GM23248 (cell line): Measurements from ENCODE around the gene PHACTR3. TPM values are rescaled to one million over a fixed set of nuclear protein-coding genes. Genes with fewer than 3 reads are reported as not detected.

Experiments used
- DNase-seq: peaks from one replicate; pipeline ENCODE4 v3.0.0-alpha.2; 2015
- H2AFZ ChIP-seq: fragments of 200-600 bp; sonication (generic); 2 replicates; pipeline ENCODE4 v1.6.1; 2016; ENCODE audit warnings: antibody characterized with exemption
- H3F3A ChIP-seq: fragments of 200-600 bp; sonication (generic); 2 replicates; pipeline ENCODE4 v1.6.1; 2016; ENCODE audit warnings: mild to moderate bottlenecking, antibody characterized with exemption, mixed run types; ENCODE audit not compliant: insufficient read depth
- H3K27ac ChIP-seq: fragments of 200-600 bp; sonication (generic); 2 replicates; pipeline ENCODE4 v1.5.1; 2016; ENCODE audit warnings: mild to moderate bottlenecking
- H3K27me3 ChIP-seq: fragments of 200-600 bp; sonication (generic); replicated peaks from 2 replicates; pipeline ENCODE4 v1.6.1; 2016; ENCODE audit warnings: mild to moderate bottlenecking; ENCODE audit not compliant: insufficient read depth
- H3K36me3 ChIP-seq: fragments of 200-600 bp; sonication (generic); 2 replicates; pipeline ENCODE4 v1.6.1; 2016; ENCODE audit warnings: low read depth, mild to moderate bottlenecking
- H3K4me1 ChIP-seq: fragments of 200-600 bp; sonication (generic); 2 replicates; pipeline ENCODE4 v1.6.1; 2016; ENCODE audit warnings: mild to moderate bottlenecking; ENCODE audit not compliant: insufficient read depth
- H3K4me2 ChIP-seq: fragments of 200-600 bp; sonication (generic); one replicate; pipeline ENCODE4 v1.6.1; 2016; ENCODE audit warnings: mild to moderate bottlenecking; ENCODE audit not compliant: unreplicated experiment
- H3K4me3 ChIP-seq: fragments of 200-600 bp; sonication (generic); 2 replicates; pipeline ENCODE4 v1.5.1; 2016; ENCODE audit warnings: mild to moderate bottlenecking
- H3K79me2 ChIP-seq: fragments of 200-600 bp; sonication (generic); 2 replicates; pipeline ENCODE4 v1.6.1; 2016; ENCODE audit warnings: mild to moderate bottlenecking; ENCODE audit not compliant: insufficient read depth
- H3K9ac ChIP-seq: fragments of 200-600 bp; sonication (generic); 2 replicates; pipeline ENCODE4 v1.6.1; 2016; ENCODE audit warnings: mild to moderate bottlenecking
- H3K9me2 ChIP-seq: fragments of 200-600 bp; sonication (generic); 2 replicates; pipeline ENCODE4 v1.6.1; 2016; ENCODE audit warnings: mixed run types, mild to moderate bottlenecking, moderate library complexity; ENCODE audit not compliant: insufficient read depth
- H3K9me3 ChIP-seq: fragments of 200-600 bp; sonication (generic); one replicate; pipeline ENCODE4 v1.6.1; 2017; ENCODE audit warnings: low read depth
- H4K20me1 ChIP-seq: fragments of 200-600 bp; sonication (generic); 2 replicates; pipeline ENCODE4 v1.6.0; 2016; ENCODE audit not compliant: insufficient read depth
- EZH2 ChIP-seq: fragments of 200-600 bp; sonication (generic); IDR thresholded peaks from 2 replicates; pipeline ENCODE4 v1.6.1; 2018; ENCODE audit warnings: antibody characterized with exemption, mild to moderate bottlenecking; ENCODE audit not compliant: insufficient read depth, poor library complexity, severe bottlenecking
- EZH2phosphoT487 ChIP-seq: fragments of 200-600 bp; sonication (generic); IDR thresholded peaks from 2 replicates; pipeline ENCODE4 v1.6.1; 2018; ENCODE audit warnings: antibody characterized with exemption, moderate library complexity, mild to moderate bottlenecking, low read depth; ENCODE audit not compliant: insufficient read depth
- WGBS, 2 experiments: methylation state at CpG; one replicate each; pipeline ENCODE4 v1.1.6; 2015 to 2017; ENCODE audit warnings: low lambda C conversion rate in 2 of 2, low coverage in 1 of 2; ENCODE audit errors: missing lambda C conversion rate in 2 of 2; 5-methylcytosine and 5-hydroxymethylcytosine counted together
- in situ Hi-C: fragments of 300-500 bp; cut with MboI; formaldehyde crosslinking; loops from 2 replicates; pipeline ENCODE4 v1.15.0; 2020
- polyA plus RNA-seq: library from polyadenylated mRNA; unstranded; fragments of >200 nt; fragmentation: Nextera tagmentation; extraction: Ambion mirVana; gene quantifications from 2 replicates; pipeline ENCODE4 v1.2.1, GENCODE V29; 2016
- total RNA-seq: library from RNA; depleted of rRNA; stranded (reverse); fragments of >200 nt; shearing (Covaris generic); gene quantifications from 2 replicates; pipeline ENCODE4 v1.2.3, GENCODE V29; 2014

The PHACTR3 gene
- total and polyA plus RNA-seq, 2 experiments from 2014 or later = not detected

DNA sequence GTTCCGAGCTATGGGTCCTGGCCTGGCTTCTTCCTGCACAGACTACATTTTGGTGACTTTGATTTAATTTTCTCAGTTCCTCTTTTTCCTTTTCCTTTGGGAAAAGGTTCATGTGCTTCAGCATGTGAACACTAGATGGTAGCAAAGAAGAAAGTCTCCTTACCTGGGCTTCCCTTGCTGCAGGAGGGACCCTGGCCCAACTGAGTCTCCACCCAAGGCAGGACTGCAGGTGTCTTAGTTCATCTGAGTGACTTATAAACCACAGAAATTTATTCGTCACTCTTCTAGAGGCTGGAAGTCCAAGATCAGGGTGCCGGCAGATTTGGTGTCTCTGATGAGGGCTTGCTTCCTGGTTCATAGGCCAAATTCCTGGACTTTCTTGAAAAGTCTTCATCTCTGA is 165.9 kb downstream of the PHACTR3 start:
- no peak for DNase-seq
- in situ Hi-C loops = no loop called here
- WGBS, 2 experiments = 51 to 58% methylated on average over 3 of the region's 3 CpGs

DNA sequence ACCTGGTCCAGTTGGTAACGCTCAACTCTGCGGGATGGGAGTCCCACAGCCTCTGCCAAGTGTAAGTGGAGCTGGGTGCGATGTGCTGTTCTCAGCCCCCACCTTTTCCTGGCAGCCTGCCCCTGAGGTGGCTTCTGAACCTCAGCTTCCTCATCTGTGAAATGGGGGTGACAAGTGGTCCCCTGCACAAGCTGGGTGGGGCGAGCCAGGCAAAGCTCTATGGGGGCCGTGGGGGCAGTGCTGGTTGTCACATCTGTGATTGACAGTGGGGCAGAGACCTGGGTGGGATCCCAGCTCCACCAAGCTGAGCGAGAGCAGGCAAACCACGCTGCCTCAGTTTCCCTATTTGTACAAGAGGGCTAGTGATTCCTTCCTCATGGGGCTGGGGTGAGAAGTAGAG is 166.5 kb downstream of the PHACTR3 start:
- Histone ChIP-seq H3K9me2 (no peaks in the 10 kb centered on the region), H3K79me2 (no peaks in the 10 kb centered on the region), H3K27ac (no peak overlapping the region), H3F3A (no peaks in the 10 kb centered on the region), H3K9ac (no peak overlapping the region), H3K27me3 (no peaks in the 10 kb centered on the region), H3K4me2 (no peak overlapping the region), H3K4me3 (no peak overlapping the region), H2AFZ (no peak overlapping the region), H3K36me3 (no peaks in the 10 kb centered on the region), H3K4me1 (no peaks in the 10 kb centered on the region), H3K9me3 (no peaks in the 10 kb centered on the region), H4K20me1 (no peaks in the 10 kb centered on the region)
- TF ChIP-seq EZH2 = no peak
- no peak for TF ChIP-seq EZH2phosphoT487
- 65% methylated on average over 7 of the region's 7 CpGs for WGBS, 2 experiments
- in situ Hi-C loops = no loop called here
- DNase-seq = no peak

More for the DNA sequence above, 165.9 kb downstream of the PHACTR3 start:
- Histone ChIP-seq H3K4me3 (no peak overlapping the region), H4K20me1 (no peaks in the 10 kb centered on the region), H3K27me3 (no peaks in the 10 kb centered on the region), H3K9ac (no peak overlapping the region), H3K27ac (no peak overlapping the region), H2AFZ (no peak overlapping the region), H3K4me2 (no peak overlapping the region), H3K9me2 (no peaks in the 10 kb centered on the region), H3K9me3 (no peaks in the 10 kb centered on the region), H3K36me3 (no peaks in the 10 kb centered on the region), H3F3A (no peaks in the 10 kb centered on the region), H3K79me2 (no peaks in the 10 kb centered on the region), H3K4me1 (no peaks in the 10 kb centered on the region)
- TF ChIP-seq EZH2phosphoT487 (no peak), EZH2 (no peak)

DNA sequence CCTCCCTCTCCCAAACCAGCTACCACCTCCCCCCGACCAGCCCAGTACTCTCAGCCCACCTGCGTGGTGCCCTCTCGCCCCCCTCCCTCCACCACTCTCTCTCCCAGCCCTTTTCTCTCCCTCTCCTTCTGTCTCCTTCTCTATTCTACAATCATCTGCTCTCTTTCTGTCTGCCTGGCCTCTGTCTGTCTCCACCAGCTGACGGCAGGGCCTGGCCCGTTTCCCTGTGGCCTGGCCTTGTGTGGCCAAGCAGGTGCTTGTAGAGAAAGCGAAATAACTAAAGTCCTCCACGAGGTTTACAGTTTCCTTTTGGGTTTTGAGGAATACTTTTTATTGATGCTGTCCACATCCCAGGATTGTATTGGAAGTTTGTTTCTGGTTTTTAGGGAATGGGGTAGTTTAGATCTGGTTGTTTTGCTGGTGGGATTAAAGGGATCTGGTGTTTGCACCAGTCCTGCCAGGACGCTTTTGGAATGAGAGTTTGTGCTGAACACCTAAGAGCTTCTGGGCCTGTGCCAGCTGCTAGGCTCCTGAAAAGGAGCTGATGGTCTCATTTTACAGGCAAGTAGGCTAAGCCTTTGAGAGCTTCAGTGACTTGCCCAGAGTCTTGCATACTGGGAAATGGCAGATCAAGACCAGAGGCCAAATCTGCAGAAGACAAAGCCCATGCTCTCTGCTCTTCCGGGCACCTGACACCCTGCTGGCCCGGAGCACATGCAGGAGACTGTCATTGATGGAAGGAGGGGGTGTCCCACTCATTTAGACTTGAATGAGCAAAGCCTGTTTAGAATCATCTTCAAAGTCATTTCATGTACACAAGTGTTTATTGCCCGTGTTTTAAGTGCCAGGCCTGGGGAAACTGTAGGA is 167.4 kb downstream of the PHACTR3 start:
- H3F3A ChIP-seq = no peaks in the 10 kb centered on the region
- no peak overlapping the region for H3K27ac ChIP-seq
- no peak for DNase-seq
- H4K20me1 ChIP-seq = no peaks in the 10 kb centered on the region
- no peaks in the 10 kb centered on the region for H3K4me1 ChIP-seq
- in situ Hi-C loops = no loop called here
- H3K36me3 ChIP-seq = no peaks in the 10 kb centered on the region
- TF ChIP-seq EZH2phosphoT487 = no peak
- no peak for TF ChIP-seq EZH2
- no peaks in the 10 kb centered on the region for H3K9me3 ChIP-seq
- H3K27me3 ChIP-seq = no peaks in the 10 kb centered on the region
- H3K4me3 ChIP-seq = no peak overlapping the region
- H2AFZ ChIP-seq = no peak overlapping the region
- H3K9me2 ChIP-seq = no peaks in the 10 kb centered on the region
- 24 to 34% methylated on average over 11 of the region's 11 CpGs for WGBS, 2 experiments
- no peaks in the 10 kb centered on the region for H3K79me2 ChIP-seq
- no peak overlapping the region for H3K4me2 ChIP-seq
- H3K9ac ChIP-seq = no peak overlapping the region

DNA sequence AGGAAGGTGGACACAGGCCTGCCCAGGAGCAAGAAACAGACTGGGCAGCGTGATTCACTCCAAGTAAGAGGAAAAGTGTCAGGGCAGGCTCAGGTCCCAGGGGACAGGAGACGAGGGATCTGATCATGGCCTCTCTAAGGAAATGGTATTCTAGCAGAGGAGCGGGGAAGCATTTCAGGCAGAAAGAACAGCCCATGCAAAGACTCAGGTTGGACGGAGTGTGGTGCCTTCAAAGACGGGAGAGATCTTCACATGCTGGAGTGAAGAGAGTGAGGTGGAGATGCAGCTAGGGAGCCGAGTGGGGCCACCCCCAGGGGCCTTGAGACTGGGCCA is 168.0 kb downstream of the PHACTR3 start:
- H3K4me2 ChIP-seq = no peak overlapping the region
- DNase-seq = no peak
- no peaks in the 10 kb centered on the region for H4K20me1 ChIP-seq
- H3K27me3 ChIP-seq = no peaks in the 10 kb centered on the region
- H3K9me2 ChIP-seq = no peaks in the 10 kb centered on the region
- in situ Hi-C loops = no loop called here
- WGBS, 2 experiments = 26 to 27% methylated on average over 5 to 6 of the region's 6 CpGs
- no peak overlapping the region for H2AFZ ChIP-seq
- H3K36me3 ChIP-seq = no peaks in the 10 kb centered on the region
- H3K9me3 ChIP-seq = no peaks in the 10 kb centered on the region
- no peak for TF ChIP-seq EZH2
- TF ChIP-seq EZH2phosphoT487 = no peak
- no peak overlapping the region for H3K27ac ChIP-seq
- H3K9ac ChIP-seq = no peak overlapping the region
- H3K4me3 ChIP-seq = no peak overlapping the region
- no peaks in the 10 kb centered on the region for H3F3A ChIP-seq
- H3K79me2 ChIP-seq = no peaks in the 10 kb centered on the region
- H3K4me1 ChIP-seq = no peaks in the 10 kb centered on the region
